Measurements from ENCODE around the gene PLSCR2. TPM values are rescaled to one million over a fixed set of nuclear protein-coding genes. Genes with fewer than 3 reads are reported as not detected.

Gene PLSCR2
- total and polyA plus RNA-seq, 2 experiments from 2014 or later: not detected

- Histone ChIP-seq H3K27me3 (replicated peaks; ENCODE audit: insufficient read depth) (no peaks in the 10 kb centered on the region), H3K9me2 (ENCODE audit: insufficient read depth) (no peaks in the 10 kb centered on the region), H3K36me3 (ENCODE audit: low read depth) (no peaks in the 10 kb centered on the region), H4K20me1 (ENCODE audit: insufficient read depth) (no peaks in the 10 kb centered on the region), H3K4me3 (no peak overlapping the region), H3K27ac (no peak overlapping the region), H3K9me3 (ENCODE audit: low read depth) (no peaks in the 10 kb centered on the region), H2AFZ (no peak overlapping the region), H3K4me1 (ENCODE audit: insufficient read depth) (no peaks in the 10 kb centered on the region), H3K79me2 (ENCODE audit: insufficient read depth) (no peaks in the 10 kb centered on the region), H3K4me2 (ENCODE audit: unreplicated experiment) (no peak overlapping the region), H3F3A (ENCODE audit: insufficient read depth) (no peaks in the 10 kb centered on the region), H3K9ac (no peak overlapping the region)
- DNase-seq: peak; percentile 30
- TF ChIP-seq EZH2 (IDR thresholded peaks at IDR 0.05; ENCODE audit: insufficient read depth, poor library complexity, severe bottlenecking) (no peak), EZH2phosphoT487 (IDR thresholded peaks at IDR 0.05; ENCODE audit: insufficient read depth, low read depth) (no peak)
- in situ Hi-C loops (cut with MboI): no loop called here
Measured at GRCh38 chr3:146431240-146431639, 38.1 kb downstream of the PLSCR2 start.

GRCh38 chr3:146425341-146425740 is 44.0 kb downstream of the PLSCR2 start:
- Histone ChIP-seq H3K36me3 (ENCODE audit: low read depth) (no peaks in the 10 kb centered on the region), H3K27me3 (replicated peaks; ENCODE audit: insufficient read depth) (no peaks in the 10 kb centered on the region), H3K27ac (no peak overlapping the region), H3F3A (ENCODE audit: insufficient read depth) (no peaks in the 10 kb centered on the region), H3K9me3 (ENCODE audit: low read depth) (no peaks in the 10 kb centered on the region), H3K9ac (no peak overlapping the region), H4K20me1 (ENCODE audit: insufficient read depth) (no peaks in the 10 kb centered on the region), H3K4me2 (ENCODE audit: unreplicated experiment) (no peak overlapping the region), H3K79me2 (ENCODE audit: insufficient read depth) (no peaks in the 10 kb centered on the region), H3K9me2 (ENCODE audit: insufficient read depth) (no peaks in the 10 kb centered on the region), H3K4me3 (no peak overlapping the region), H3K4me1 (ENCODE audit: insufficient read depth) (peaks cover 6% of the 10 kb centered on the region; the same call in 1 of the 2 replicates), H2AFZ (no peak overlapping the region)
- 29% methylated on average over 1 of the region's 1 CpG for WGBS, 2 experiments (ENCODE audit: low coverage in 1 of 2, low lambda C conversion rate in 2 of 2, missing lambda C conversion rate in 2 of 2)
- no peak for DNase-seq
- in situ Hi-C loops (cut with MboI): no loop called here
- TF ChIP-seq EZH2 (IDR thresholded peaks at IDR 0.05; ENCODE audit: insufficient read depth, poor library complexity, severe bottlenecking): no peak
- no peak for TF ChIP-seq EZH2phosphoT487 (IDR thresholded peaks at IDR 0.05; ENCODE audit: insufficient read depth, low read depth)

- Histone ChIP-seq H3K27me3 (replicated peaks; ENCODE audit: insufficient read depth) (no peaks in the 10 kb centered on the region), H3K4me1 (ENCODE audit: insufficient read depth) (peaks cover 6% of the 10 kb centered on the region; the same call in 1 of the 2 replicates), H3K27ac (no peak overlapping the region), H3K9me2 (ENCODE audit: insufficient read depth) (no peaks in the 10 kb centered on the region), H3K9me3 (ENCODE audit: low read depth) (no peaks in the 10 kb centered on the region), H2AFZ (no peak overlapping the region), H3K36me3 (ENCODE audit: low read depth) (no peaks in the 10 kb centered on the region), H3F3A (ENCODE audit: insufficient read depth) (no peaks in the 10 kb centered on the region), H3K9ac (no peak overlapping the region), H3K4me2 (ENCODE audit: unreplicated experiment) (no peak overlapping the region), H3K79me2 (ENCODE audit: insufficient read depth) (no peaks in the 10 kb centered on the region), H4K20me1 (ENCODE audit: insufficient read depth) (no peaks in the 10 kb centered on the region), H3K4me3 (no peak overlapping the region)
- WGBS, 2 experiments (ENCODE audit: low coverage in 1 of 2, low lambda C conversion rate in 2 of 2, missing lambda C conversion rate in 2 of 2): 65 to 73% methylated on average over 5 of the region's 5 CpGs
- peak; percentile 76 for DNase-seq
- in situ Hi-C loops (cut with MboI): no loop called here
- TF ChIP-seq EZH2 (IDR thresholded peaks at IDR 0.05; ENCODE audit: insufficient read depth, poor library complexity, severe bottlenecking): no peak
- TF ChIP-seq EZH2phosphoT487 (IDR thresholded peaks at IDR 0.05; ENCODE audit: insufficient read depth, low read depth): no peak
Measured at GRCh38 chr3:146421819-146422759, 47.3 kb downstream of the PLSCR2 start.

GRCh38 chr3:146416366-146416765 is 53.0 kb downstream of the PLSCR2 start:
- H3K4me2 ChIP-seq (ENCODE audit: unreplicated experiment): no peak overlapping the region

More at GRCh38 chr3:146416366-146416765, 53.0 kb downstream of the PLSCR2 start:
- Histone ChIP-seq H3K4me3 (no peak overlapping the region), H3K36me3 (ENCODE audit: low read depth) (no peaks in the 10 kb centered on the region), H3K27ac (no peak overlapping the region), H3K4me1 (ENCODE audit: insufficient read depth) (no peaks in the 10 kb centered on the region), H4K20me1 (ENCODE audit: insufficient read depth) (no peaks in the 10 kb centered on the region), H3F3A (ENCODE audit: insufficient read depth) (no peaks in the 10 kb centered on the region), H2AFZ (no peak overlapping the region), H3K9me2 (ENCODE audit: insufficient read depth) (no peaks in the 10 kb centered on the region), H3K9me3 (ENCODE audit: low read depth) (no peaks in the 10 kb centered on the region), H3K27me3 (replicated peaks; ENCODE audit: insufficient read depth) (no peaks in the 10 kb centered on the region), H3K79me2 (ENCODE audit: insufficient read depth) (no peaks in the 10 kb centered on the region), H3K9ac (no peak overlapping the region)
- no peak for DNase-seq
- 56 to 57% methylated on average over 2 of the region's 2 CpGs for WGBS, 2 experiments (ENCODE audit: low coverage in 1 of 2, low lambda C conversion rate in 2 of 2, missing lambda C conversion rate in 2 of 2)
- TF ChIP-seq EZH2phosphoT487 (IDR thresholded peaks at IDR 0.05; ENCODE audit: insufficient read depth, low read depth) (no peak), EZH2 (IDR thresholded peaks at IDR 0.05; ENCODE audit: insufficient read depth, poor library complexity, severe bottlenecking) (no peak)
- in situ Hi-C loops (cut with MboI): no loop called here
